Stimulated activated CD4-positive, alpha-beta T cell treated with anti-CD3 and anti-CD28 coated beads, Interleukin-12 subunit alpha, Interleukin-12 subunit beta, amount 100 ng/mL, for 4 hours (primary cell): ENCODE measurements around the gene OR1E1.
"Not testable (repeated sequence)": the region's sequence is repeated elsewhere in the genome, so short reads cannot be mapped to it uniquely, and the experiment has no call there.

Experiments
- DNase-seq: peaks from one replicate; pipeline ENCODE4 v3.0.0-alpha.2; 2020

OR1E1 gene, protein sequence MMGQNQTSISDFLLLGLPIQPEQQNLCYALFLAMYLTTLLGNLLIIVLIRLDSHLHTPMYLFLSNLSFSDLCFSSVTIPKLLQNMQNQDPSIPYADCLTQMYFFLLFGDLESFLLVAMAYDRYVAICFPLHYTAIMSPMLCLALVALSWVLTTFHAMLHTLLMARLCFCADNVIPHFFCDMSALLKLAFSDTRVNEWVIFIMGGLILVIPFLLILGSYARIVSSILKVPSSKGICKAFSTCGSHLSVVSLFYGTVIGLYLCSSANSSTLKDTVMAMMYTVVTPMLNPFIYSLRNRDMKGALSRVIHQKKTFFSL

DNA sequence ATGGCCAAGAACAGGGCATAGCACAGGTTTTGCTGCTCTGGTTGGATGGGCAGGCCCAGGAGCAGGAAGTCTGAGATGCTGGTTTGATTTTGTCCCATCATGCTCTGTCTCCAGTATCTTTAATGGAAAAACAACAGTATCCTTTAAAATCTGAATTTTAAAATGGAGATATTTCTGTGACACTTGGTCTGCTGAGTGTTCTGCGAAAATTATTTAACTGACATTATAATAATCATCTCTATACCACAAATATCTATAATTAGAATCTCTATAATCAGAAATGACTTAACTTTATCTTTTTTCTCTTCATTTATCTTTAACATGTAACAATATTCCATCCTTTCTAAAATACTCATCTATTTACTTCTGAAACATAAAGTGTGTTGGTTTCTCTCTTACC is at the start of gene OR1E1:
TSS of gene OR1E1 (minus strand) at position 101 of the 400 bp plus-strand sequence. CDS start at position 101, 0 bp downstream.
- no peak for DNase-seq

DNA sequence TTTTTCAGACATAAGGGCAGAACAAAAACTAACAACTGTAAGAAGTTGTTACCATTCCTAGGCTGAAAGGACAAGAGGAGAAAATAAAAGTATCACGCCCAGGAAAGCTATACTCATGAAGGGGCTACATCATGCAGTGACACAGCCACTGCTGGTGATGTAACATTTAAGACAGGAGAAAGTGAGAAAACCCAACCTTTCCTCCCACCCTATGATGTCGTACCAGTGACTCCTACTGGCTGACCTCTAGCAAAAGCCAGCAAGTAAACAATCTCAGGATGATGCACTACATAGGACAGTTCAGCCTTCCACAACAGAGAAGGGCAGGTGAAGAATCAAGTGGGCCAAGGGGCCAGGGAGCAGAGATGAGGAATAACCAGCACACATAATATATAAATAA is 49.4 kb upstream of the OR1E1 start:
- no peak for DNase-seq

DNA sequence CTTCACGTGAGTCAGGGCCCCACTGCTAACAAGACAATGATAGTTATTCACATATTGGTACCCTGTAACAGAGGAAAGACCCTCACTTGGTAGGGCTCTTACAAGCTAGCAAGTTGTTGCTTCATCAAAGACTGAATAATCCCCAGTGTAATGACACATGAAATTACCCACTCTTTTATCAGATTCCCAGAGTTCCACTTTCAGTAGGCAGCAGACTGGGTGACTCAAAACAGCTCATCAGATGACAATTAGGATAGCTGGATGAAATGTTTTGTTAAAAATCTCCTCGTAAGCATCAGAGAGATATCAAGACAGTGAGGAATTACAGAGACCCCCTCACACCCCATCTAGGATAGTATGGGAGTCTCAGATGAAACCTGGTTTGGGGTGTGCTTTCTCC is 42.2 kb upstream of the OR1E1 start:
- DNase-seq = no peak

DNA sequence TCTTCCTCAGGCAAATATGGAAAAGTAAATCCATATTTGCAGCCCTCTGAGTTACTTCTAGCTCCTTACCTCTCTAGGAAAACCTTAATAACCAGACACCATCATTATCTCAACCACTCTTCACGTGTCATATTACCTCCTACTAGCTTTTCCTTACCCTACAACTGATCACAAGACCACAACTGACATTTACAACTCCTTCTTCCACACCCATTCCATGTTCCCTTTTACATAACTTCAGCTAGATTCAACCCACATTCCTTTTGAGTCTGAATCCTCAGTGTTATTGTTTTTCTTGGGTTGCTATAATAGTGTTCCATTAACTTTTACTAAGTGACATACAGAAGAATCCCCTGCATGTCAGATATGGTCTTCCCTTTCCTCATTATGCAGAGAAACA is 40.2 kb upstream of the OR1E1 start:
- DNase-seq = no peak

DNA sequence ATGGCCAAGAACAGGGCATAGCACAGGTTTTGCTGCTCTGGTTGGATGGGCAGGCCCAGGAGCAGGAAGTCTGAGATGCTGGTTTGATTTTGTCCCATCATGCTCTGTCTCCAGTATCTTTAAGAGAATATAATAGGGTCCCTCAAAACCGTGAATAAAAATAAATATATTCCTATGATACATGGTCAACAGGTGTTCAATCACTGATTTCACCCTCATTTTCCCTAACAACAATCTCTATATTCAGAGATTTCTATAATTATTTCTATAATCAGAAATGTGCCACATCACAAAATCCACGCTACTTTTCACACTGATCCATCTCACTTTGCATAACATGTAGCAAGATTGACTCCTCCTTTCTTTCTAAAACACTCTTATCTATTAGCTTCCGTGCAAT is 35.5 kb upstream of the OR1E1 start, which contains the start of gene OR1E2:
TSS of gene OR1E2 (minus strand) at position 101 of the 400 bp plus-strand sequence. CDS start at position 101, 0 bp downstream.
- DNase-seq = no peak

DNA sequence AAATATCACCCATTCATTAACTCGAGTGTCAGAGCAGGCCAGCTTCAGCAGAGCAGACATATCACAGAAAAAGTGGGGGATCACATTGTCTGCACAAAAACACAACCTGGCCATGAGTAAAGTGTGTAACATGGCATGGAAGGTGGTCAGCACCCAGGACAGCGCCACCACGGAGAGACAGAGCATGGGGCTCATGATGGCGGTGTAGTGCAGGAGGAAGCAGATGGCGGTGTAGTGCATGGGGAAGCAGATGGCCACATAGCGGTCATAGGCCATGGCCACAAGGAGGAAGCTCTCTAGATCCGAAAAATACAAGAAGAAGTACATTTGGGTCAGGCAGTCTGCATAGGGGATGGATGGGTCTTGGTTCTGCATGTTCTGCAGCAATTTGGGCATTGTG is 35.0 kb upstream of the OR1E1 start:
- peak; percentile 13 for DNase-seq

DNA sequence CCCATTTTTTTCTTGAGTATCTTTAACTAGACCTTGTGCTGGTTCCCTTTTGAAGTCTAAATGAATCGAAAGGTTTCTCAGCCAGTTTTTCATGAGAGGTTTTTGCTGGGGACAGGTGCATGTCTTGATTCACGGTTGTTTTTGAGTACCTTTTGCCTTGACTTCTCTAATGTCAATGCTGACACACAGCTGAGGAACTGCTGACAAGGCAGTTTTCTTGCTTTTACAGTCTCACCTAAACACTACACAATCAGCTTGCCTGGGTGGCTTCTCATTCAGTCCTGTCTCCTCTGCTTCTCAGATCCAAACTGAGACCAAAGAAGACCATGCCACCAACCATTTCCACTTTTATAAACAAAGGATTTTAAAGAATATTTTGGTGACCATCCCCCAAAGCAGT is 20.0 kb upstream of the OR1E1 start:
- DNase-seq = no peak

DNA sequence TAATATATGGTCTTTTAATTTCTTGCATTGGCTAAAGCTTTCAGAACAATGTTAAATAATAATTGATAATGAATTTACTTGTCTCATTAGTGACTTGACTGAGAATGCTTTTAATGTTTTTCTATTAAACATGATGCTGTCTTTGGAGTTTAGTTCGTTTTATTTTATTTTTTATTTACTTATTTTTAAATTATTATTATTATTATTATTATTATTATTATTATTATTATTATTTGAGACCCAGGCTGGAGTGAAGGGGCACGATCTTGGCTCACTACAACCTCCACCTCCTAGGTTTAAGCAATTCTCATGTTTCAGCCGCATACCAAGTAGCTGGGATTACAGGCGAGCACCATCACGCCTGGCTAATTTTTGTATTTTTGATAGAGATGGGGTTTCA is 17.4 kb upstream of the OR1E1 start:
- DNase-seq = no peak

DNA sequence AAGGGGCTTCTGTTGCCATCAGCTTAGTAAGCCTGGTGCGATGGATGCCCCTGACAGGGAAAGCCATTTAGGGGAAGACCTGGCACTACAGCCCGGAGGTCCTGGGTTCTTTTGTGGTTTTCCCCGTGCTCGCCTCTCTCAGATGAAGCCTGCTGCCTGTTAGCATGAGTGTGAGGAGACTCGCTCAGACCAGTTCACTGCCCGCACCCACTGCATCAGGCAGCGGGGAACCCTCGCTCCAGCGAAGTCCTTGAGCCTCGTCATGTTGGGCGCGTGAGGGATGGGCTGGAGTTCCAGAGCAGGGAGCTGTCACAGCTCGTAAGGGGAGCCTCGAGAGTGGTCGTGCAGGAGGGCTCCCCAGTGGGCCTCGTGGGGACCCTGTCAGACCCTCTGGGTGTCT is 14.0 kb upstream of the OR1E1 start:
- DNase-seq = not testable (repeated sequence)

DNA sequence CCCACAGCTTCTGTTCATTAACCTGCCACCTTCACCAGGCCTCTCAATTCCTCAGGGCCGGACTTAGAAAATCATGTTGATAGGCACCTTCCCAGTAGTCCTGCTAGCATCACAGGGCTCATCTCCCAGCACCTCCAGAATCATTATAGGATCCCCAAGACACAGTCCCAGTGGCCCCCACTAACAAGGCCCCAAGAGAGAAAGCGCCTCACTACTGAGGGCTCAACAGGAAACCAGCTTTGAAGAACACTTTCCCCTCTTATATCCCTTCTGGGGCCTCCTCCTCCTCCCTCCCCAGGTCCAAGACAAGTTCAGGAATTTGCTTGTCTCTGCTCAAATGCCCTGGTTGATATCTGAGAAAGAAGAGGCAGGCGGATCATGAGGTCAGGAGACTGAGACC is 12.9 kb upstream of the OR1E1 start, which contains the start of gene OR3A3:
TSS of gene OR3A3 (plus strand) at position 301 of the 400 bp plus-strand sequence.
- no peak for DNase-seq

DNA sequence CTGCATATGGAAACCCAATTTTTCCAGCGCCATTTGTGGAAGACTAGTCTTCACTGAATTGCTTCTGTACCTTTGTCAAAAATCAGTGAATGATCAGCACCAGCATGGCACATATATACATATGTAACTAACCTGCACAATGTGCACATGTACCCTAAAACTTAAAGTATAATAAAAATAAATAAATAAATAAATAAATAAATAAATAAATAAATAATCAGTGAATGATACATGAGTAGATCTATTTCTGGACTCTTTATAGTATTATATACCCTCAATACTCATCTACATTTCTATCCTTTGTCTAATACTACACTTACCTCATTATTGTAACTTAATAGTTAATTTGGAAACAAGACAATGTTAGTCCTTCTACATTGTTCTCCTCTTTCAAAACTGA is 5.6 kb upstream of the OR1E1 start:
- not testable (repeated sequence) for DNase-seq

DNA sequence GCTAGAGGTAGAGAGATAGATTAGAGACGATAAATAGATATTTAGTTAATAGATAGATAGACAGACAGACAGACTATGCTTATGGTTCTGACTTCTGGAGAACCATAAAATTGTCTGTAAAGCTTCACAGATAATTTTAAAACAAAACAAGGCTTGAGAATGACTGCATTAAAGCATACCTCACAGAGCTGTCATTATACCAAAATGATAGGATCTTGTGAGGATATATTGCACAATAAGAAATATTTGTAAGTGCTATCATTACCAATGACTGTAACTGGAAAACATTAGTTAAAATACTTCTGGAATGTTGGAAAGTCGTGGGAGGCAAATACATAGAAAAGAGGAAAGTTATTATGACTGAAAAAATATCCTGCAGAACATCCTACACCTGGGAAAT is 3.6 kb upstream of the OR1E1 start:
- DNase-seq = no peak

DNA sequence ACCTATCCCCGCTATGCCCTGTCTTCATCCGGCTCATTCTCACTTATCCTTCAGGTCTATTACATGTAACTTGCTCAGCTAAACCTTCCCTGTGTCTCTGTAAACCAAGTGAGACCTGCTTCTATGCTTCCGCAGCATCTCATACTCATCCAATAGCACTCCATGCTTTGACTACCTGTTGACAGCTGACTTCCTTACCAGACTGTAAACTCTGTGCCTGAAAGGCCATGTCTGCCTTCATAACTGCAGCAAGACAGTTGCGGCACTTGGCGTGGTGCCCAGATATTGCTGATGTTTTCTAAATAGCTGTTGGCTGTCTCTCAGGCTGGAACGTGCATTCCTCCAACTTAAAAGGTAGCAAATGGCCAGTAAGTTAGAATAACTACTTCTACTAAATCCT is 1.8 kb upstream of the OR1E1 start:
- no peak for DNase-seq

DNA sequence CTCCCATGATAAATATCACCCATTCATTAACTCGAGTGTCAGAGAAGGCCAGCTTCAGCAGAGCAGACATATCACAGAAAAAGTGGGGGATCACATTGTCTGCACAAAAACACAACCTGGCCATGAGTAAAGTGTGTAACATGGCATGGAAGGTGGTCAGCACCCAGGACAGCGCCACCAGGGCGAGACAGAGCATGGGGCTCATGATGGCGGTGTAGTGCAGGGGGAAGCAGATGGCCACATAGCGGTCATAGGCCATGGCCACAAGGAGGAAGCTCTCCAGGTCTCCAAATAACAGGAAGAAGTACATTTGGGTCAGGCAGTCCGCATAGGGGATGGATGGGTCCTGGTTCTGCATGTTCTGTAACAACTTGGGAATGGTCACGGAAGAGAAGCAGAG is 409 bp downstream of the OR1E1 start:
- not testable (repeated sequence) for DNase-seq

DNA sequence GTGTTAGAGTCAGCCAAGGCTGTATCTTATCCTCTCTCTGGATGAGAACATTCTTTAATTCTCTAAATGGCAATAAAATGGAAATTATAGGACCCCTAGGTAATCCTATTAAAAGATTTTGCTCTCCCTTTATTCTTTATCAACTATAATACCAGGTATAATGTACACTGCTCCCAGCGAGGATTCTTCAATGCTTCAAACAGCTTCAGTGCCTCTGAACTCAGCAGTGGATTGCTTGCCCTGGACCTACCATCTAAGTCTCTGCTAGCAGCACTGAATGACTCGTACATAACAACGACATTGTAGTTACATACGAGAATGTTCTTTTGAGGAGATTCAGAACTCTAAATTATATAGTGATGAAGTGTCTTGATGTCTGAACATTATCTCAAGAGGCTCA is 8.4 kb downstream of the OR1E1 start:
- DNase-seq = no peak

DNA sequence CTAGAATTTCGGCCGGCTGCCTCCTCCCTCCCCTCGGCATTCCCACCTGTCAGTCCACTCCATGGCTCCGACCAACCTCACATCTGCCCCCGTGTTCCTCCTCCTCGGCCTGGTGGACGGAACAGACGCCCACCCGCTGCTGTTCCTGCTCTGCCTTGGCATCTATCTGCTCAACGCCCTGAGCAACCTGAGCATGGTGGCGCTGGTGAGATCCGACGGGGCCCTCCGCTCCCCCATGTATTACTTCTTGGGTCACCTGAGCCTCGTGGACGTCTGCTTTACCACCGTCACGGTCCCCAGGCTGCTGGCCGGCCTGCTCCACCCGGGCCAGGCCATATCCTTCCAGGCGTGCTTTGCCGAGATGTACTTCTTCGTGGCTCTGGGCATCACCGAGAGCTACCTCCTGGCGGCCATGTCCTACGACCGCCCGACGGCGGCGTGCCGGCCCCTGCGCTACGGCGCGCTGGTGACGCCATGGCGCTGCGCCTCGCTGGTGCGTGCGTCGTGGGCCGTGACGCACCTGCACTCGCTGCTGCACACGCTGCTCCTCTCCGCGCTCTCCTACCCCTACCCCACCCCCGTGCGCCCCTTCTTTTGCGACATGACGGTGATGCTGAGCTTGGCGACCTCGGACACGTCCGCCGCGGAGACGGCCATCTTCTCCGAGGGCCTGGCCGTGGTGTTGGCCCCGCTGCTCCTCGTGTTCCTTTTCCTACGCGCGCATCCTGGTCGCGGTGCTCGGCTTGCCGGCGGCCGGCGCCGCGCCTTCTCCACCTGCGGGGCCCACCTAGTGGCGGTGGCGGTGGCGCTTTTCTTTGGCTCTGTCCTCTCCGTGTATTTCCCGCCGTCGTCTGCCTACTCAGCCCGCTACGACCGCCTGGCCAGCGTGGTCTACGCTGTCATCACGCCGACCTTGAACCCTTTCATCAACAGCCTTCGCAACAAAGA is 12.1 kb downstream of the OR1E1 start, which contains the start of gene OR3A2:
TSS of gene OR3A2 (minus strand) at position 440 of the 948 bp plus-strand sequence.
- DNase-seq = peak; percentile 14

DNA sequence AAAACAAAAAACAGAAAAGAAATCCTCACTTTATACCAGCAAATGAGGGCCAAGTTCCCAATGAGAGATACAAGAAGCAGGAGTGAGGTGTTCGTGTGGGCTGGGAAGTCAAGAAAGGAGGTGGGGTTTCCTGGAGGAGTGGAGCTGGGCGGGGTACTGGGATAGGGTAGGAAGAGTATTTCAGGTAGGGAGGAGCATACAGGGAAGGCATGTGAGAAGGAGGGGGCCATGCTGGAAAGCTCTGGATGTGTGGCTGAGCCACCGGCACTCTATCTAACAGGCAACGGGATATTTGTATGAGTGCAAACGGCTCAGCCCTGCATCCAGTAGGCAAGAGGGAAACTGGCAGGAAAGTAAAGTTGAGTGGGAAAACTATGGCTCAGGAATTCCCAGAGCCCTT is 16.3 kb downstream of the OR1E1 start:
- DNase-seq = no peak

DNA sequence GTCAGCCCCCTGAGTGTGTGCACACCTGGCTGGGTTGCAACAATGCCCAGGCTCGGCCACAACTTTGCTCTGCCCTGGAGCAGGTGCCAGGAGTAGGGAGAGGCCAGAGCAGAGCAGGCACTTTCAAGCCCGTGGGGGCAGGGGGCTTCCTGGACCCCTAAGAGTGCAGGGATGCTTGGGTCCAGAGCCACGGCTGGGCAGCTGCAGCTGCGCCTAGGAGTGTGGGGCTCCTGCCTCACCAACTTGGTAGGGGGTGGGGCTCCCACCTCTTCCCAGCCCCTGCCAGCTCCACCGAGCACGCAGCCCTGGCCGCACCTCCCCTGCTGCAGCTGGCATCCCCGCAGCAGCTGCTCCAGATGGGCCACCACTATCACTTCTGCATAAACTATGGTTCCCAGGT is 19.9 kb downstream of the OR1E1 start:
- DNase-seq = no peak

DNA sequence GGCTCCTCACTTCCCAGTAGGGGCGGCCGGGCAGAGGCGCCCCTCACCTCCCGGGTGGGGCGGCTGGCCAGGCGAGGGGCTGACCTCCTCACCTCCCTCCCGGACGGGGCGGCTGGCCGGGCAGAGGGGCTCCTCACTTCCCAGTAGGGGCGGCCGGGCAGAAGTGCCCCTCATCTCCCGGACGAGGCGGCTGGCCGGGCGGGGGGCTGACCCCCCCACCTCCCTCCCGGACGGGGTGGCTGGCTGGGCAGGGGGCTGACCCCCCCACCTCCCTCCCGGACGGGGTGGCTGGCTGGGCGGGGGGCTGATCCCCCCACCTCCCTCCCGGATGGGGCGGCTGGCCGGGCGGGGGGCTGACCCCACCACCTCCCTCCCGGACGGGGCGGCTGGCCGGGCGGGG is 27.0 kb downstream of the OR1E1 start:
- DNase-seq = not testable (repeated sequence)
